SK-N-MC (cell line): ENCODE results near the gene FAT4.

Experiments
- EZH2 ChIP-seq: fragments of 200-600 bp; sonication (generic); IDR thresholded peaks from one replicate; pipeline ENCODE4 v1.6.1; 2017; ENCODE audit warnings: antibody characterized with exemption
- POLR2AphosphoS5 ChIP-seq: IDR thresholded peaks from 2 replicates; pipeline ENCODE4 v1.6.1; 2012; ENCODE audit warnings: mild to moderate bottlenecking, low read depth, low read length, borderline replicate concordance

DNA sequence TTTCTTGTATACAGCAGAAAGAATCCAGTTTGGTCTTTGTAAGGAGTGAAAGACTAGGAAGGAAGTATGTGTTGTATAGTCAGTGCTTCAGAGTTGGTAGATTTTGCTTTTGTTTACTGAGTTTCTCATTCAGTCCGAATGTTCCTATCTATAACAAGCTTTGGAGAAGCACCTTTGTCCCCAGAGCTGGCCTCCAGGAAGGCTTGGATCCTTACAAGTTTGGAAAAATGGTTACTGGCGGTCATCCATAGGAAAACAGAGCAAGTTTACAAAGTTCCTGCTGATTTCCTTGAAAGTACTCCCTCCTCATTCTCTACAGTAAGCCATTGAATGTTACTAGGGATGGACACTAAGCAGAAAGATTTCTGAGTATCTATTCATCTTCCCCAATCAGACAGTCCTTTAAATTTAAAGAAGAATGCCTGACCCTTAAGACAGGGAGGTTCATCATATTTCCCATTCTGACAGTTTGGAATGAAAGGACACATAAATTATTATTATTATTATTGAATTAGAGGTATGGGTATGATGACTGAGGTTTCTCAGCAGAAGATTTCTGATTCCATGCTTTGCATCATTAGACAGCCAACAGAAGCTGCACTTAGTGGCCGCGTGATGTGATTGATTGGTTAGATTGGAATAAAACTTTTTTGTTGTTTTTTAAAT, 35.8 kb downstream of the FAT4 start:
- TF ChIP-seq EZH2 (no peak), POLR2AphosphoS5 (no peak)
